Purkinje cell (primary cell): ENCODE data around the gene LHCGR. TPM values are rescaled to one million over a fixed set of nuclear protein-coding genes. Genes with fewer than 3 reads are reported as not detected.

Experiments used
- polyA plus RNA-seq: library from polyadenylated mRNA; unstranded; fragments of >200 nt; fragmentation: Nextera tagmentation; gene quantifications from 2 replicates; pipeline ENCODE4 v1.2.1, GENCODE V29; 2014

LHCGR gene
- not detected in 2 replicates for polyA plus RNA-seq

GRCh38 chr2:48755473-48755872 is at the start of gene LHCGR:
LHCGR (minus strand) TSS chr2:48755724; CDS start chr2:48755671, 53 bp downstream.

Other genes starting within 250 kb of the LHCGR start
- 5.3 and 6.6 TPM in 2 replicates for gene STON1, start 225.6 kb downstream of the LHCGR start, polyA plus RNA-seq
- gene GTF2A1L, start 137.9 kb downstream of the LHCGR start, polyA plus RNA-seq: not detected in 2 replicates